Fibroblast of skin of left biceps (primary cell): ENCODE data around the gene HYAL3.
A peak's percentile ranks its signal among the peaks of the same experiment; 100 is the strongest.

ENCODE experiments used
- DNase-seq, 2 experiments: peaks; one replicate each; pipeline ENCODE4 v3.0.0-alpha.2; 2013; ENCODE audit warnings: low read depth in 2 of 2

The HYAL3 gene

DNA sequence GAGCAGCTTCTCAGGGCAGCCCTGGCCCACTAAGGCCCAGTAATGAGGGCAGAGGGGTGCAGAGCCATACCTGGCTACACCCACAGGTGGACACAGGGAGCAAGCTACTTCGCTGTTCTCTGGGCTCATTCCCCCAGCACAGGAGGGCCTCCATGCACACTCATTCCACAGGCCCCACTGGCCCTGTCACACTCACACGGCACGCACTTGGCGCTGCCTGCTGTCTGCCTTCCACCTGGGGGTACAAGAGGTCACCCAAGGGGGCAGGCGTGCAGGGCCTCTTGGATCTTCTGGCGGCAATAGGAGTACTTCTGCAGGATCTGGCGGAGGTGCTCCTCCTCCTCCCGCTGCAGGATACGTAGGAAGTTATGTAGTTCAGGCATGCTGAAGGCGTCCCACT lies 31.1 kb upstream of the HYAL3 start:
- no peak for DNase-seq

DNA sequence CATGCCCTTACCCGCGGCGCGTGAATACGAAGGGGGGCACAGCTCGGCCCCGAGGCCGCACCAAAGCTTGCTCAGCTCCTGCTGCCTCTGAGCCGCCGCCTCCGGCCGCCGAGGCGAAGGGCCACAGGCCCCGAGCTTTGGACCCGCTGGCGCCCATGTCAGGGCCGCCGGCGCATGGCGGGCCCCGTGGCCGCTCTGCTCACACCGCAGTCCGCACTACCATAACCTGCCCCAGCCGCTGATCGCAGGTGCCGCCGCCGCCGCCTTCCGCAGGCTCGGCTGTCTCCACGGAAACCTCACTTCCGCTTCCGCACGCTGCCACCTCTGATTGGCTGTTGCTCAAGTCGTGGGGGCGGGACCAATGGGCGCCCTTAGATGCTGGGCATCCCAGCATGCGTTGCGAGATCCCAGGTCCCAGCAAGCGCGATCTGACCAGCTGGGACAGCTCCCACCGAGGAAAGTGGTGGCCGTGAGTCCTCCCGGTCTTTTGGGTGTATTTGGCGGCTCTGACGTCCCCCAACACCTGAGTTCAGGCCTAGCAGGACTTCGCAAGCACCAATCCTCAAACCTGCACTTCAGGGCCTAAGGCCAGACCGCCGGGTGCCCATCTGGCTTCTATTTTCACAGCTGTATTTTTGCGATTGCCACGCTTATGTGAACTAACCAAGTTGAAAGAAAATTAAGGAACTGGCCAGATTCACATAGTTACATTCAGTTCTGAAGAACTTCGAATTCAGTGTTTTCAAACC lies 28.9 kb upstream of the HYAL3 start, which contains the start of gene TUSC2:
TSS of gene TUSC2 (minus strand) at position 281 of the 749 bp plus-strand sequence. CDS start at position 157, 124 bp downstream.
- DNase-seq: peak; percentile 79

DNA sequence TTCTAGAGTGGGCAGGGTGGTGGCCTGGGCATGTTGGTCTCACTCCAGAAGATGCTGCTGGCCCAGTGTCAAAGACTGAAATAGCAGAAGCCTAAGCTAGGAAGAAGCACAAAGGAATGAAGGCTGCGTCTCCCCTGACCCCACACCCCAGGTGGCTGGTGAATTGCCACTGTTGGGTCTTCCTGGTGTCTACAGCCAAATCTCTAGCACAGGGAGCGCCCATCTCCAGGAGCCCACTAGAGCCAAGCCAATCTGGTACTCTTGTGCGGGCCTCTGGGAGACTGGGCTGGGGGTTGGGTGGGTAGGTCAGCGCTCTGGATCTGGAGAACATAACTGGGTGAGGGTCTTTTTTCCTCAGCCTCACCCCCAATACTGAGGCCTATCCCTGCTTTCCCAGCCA lies 27.9 kb upstream of the HYAL3 start:
- no peak for DNase-seq

DNA sequence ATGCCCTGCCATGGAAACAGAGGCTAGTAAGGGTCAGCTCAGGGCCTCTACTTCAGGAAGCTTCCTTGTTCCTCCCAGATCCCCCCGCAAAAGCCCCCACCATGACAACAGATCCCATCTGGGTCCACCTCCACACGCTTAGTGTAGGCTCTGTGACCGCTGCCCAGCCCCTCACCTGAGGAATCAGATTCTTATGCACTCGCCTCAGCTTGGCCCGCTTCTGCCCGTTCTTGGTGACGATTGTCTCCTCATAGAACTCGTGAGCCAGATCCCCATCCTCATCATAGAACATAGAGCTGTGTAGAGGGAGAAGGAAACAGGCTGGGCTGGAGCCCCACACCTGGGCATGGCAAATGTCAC lies 27.0 kb upstream of the HYAL3 start:
- no peak for DNase-seq

DNA sequence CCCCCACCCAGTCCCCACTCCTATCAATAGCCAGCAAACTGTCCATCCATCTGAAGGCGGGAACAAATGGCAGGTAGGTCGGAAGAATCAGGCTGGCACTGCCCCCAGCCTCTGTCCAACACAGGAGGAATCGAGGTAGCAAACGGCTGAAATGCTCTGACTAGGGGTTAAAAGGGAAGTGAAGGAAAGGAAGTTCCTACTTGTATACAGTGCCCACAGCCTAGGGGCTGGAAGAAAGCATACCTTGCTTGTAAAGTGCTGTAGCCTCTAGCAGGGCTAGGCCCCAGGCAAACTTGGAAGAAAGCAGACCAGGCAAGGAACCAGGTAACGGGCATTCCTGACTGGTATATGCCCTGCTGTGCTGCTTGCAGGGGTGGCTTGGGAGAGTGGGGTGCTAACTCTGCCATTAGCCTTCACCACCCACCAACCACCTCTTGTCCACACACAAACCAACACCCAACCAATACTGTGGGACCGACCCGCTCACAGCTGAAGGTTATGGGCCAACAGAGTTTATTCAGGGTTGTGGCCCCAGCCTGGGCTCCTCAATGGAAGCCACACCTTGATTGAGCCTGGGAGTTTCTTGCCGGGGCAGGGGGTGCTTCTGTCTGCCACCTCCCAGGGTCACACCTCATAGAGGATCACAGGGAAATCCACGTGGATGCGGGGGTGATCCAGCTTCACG lies 26.4 kb upstream of the HYAL3 start:
- DNase-seq: no peak

DNA sequence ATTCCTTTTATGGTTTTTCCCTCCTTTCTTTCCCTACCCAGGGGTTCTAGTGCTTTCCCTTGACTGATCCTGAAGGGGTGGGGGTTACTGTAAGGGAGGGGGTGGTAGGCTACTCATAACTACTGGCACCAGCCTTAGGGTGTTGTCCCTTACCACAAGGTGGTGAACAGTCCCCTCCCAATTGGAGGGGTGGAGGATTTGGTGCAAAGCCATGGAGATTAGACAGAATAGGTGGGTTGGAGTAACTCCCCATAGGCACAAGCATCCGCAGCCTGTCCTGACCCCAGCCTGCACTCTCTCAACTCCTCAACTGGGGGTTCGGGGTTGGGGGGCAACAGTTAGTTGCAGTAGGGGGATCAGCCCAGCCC lies 25.9 kb upstream of the HYAL3 start:
- DNase-seq: no peak

DNA sequence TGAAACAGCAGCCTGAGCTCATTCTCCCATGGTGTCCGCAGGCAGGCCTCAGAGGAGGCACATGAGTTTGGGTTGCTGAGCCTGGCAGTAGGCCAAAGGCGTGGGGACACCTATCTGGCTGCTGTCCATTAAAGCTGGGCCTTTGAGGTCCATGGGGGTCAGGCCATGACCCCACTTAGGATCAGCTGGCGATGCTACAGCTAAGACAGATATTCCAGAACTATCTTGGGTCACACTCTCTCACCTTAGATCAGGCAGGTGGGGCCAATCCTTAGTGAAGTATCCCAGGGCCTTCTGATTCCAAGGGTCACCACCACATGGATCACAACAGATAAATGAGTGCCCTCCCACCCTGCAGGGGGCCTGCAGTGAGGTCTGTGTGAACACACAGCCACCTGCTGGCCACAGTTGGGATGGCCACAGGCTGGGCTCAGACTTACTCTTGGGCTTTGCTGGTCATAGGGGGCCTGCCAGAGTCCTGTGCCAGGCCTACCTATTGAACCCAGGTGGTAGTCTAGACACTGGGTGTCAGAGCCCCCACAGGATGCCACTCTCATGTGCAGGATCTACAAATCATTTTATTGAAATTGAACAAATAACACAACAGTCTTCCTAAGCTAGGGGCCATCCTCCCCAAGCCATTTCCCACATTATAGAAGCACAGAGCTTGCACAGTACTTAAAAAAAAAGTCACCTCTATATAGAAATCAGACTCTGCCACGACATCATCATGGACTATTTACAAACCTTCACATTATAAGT lies 25.3 kb upstream of the HYAL3 start:
- DNase-seq: no peak

DNA sequence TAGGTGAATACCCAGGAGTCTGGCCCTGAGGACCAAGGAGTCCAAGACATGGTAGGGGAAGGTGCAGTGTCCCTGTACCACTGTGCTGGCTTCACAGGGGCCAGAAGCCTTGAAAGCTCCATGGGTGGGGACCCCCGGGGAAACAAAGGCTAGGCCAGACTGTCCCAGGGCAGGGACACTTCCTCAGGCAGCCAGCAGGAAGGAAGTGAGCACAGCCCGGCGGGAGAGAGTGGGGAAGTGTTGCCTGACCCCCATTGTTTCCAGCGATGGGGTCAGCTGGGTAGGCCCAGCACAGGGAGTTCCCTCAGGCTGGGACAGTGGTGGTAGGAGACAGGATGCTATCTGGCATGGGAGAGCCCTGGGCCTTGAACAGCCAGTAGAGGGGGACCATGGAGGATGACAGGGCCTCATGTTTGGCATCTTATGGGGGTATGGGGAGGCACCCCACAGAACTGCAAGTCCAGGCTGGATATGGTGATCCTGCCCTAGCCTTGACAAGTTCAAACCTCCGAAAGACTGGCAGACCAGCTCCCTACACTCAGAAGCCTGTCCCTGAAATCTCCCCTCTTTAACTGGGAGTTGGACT lies 24.5 kb upstream of the HYAL3 start:
- DNase-seq: no peak

DNA sequence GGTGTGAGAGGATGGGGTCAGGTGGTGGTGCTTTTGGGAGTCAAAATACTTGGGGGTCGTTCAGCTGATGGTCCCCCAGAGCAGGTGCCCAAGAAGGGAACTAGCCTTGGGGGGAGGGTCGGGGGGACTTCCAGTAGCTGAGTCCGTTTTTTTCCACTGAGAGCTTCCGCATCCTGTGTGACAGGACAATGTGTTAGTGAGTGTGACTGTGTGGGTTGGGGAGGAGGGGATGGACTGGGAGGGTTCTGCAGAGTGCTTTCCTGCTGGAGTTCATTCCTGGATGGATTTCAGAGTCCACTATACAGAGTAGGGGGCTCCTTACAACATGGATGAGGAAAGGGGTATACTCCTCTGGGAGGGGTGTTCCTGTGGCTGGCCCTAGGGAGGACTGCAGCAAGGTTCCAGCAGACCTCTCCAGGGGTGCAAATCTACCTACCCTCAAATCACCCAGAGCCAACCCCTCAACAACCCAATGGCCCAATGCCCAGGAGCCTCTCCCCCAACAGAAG lies 23.9 kb upstream of the HYAL3 start:
- DNase-seq: no peak

DNA sequence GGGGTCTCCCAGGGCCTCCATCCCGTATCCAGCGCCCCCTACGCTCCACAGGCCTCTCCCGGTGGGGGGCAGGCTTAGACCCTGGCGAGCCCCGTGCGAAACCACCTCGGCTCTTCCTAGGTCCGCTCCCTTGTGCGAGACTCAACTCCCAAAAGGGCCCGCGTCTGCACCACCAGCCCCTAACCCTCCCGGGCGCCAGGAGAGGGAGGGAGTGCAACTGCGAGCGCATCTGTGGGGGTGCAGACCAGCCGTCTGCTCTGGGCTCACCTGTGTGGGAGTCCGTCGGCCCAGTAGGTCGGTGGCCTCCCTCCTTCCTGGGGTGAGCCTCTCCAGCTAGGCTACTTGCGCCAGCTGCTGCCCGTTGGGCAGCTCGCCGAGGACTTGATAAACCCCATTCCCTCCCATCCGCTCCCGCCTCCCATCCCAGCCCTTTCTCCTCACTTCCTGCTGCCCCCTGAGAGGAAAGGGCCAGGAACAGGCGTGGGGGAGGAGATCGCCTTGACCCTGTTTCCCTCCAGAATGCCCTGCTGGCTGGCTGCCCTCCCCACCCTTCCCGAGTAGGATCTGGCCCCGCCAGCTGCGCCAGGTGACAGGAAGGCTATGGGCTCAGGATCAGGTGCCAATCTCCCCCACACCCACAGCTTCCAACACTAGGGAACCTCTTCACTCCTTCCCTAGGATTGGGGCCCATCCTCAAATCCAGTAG lies 23.3 kb upstream of the HYAL3 start, which contains the start of gene HYAL2:
TSS of gene HYAL2 (minus strand) at position 360 of the 706 bp plus-strand sequence. CDS start 2,256 bp downstream, outside the sequence.
- DNase-seq: no peak

DNA sequence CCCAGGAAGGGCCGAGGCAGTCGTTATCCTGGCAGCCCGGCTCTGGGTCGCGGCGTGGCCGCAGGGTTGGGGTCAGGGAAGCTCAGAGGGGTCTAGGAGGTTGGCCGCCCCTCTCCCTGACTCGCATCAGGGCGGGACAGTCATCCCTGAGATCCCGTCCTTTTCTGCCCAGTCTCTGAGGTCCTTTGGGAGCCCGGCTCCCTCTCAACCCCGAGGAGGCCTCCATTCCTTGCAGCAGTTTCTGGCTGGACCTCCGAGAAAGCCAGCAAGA lies 22.8 kb upstream of the HYAL3 start:
- no peak for DNase-seq

DNA sequence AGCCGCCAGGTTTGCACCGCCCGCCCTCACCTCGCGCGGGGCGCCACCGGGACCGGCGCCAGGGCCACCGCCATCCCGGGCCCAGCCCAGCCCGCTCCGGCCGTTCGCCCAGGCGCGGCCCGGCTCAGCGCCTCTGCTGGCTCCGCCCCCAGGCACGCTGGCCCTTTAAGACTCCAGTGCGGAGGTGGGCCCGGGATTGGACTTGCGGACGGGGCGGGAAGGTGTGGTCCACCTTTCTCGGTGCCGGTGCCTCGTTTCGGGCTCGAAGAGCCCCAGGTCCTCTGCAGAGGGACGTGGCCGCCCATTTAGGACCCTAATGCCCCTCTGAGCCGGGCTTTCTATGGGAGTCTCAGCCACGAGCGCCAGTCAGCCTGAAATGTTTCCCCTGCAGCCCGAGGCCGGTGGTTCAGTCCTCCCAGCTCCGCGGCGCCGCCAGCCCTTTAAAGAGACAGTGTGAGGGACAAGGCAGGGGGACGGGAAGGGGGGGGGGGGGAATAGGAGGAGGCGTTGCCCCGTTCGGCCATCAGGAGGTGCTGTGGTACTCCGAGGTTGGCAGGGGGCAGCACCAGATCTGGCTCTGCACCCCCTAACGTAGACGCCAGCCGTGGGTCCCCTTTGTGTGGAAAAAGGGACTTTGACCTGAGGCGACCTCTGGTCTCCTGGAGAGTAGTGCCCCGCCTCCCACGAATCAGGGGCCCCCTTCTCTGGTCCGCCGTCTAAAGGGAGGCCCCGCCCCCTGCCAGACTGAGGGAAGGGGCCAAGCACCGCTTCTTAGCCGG lies 22.3 kb upstream of the HYAL3 start:
- DNase-seq: peak; percentile 70 to 71

DNA sequence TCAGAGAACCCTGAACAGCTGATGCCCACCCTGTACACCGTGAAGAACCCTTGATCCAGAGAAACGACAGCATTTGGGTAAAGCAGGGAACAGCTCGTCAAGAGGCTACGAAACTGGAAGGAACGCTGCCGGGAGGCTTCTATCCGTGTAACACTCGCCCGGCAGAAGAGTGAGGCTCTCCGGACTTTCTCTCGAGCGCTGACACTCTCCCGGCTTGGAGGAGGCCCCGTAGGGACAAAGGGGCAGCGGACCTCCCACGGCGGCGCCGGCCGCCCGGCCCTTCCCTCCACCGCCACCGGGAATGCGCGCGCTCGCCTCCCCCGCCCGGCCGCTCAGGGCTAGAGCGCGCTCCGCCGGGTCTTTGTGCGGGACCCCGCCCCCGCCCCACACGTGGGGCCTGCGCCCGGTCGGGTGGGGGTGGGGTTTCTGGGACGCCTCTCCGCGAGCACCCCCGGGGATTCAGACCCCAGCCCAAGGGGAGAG lies 21.7 kb upstream of the HYAL3 start:
- DNase-seq: no peak

DNA sequence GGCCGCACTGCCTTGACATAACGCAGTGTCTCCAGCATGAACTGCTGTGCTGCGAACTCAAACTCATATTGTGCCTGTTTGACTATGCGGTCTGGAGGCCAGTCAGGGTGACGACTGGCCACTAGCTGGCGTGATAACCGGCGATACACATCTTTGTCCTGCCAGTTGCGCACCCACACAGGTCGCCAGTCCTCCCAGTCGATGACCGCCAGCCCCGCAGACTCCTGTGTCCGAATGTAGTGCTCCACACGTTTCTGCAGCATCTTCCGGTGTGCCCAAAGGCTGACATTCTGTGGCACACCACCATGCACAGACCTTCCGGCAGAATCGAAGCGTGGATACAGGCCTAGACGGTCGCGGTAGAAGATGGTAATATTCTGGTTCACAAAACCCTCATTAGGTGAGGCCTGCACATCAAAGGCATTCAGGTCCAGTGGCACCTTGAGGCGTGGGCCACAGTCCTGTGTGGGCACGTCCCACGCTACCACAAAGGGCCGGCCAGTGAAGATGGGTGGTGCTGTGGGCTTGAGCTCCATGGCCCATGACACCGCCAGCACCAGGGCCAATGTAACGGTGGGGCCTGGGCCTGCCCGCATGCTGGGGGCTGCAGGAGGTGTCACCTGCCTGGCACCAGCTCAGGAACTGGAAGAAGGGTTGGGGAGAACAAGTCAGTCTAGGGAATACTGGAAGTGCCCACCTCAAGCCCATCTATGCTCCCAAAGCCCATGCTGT lies 20.9 kb upstream of the HYAL3 start:
- DNase-seq: no peak

DNA sequence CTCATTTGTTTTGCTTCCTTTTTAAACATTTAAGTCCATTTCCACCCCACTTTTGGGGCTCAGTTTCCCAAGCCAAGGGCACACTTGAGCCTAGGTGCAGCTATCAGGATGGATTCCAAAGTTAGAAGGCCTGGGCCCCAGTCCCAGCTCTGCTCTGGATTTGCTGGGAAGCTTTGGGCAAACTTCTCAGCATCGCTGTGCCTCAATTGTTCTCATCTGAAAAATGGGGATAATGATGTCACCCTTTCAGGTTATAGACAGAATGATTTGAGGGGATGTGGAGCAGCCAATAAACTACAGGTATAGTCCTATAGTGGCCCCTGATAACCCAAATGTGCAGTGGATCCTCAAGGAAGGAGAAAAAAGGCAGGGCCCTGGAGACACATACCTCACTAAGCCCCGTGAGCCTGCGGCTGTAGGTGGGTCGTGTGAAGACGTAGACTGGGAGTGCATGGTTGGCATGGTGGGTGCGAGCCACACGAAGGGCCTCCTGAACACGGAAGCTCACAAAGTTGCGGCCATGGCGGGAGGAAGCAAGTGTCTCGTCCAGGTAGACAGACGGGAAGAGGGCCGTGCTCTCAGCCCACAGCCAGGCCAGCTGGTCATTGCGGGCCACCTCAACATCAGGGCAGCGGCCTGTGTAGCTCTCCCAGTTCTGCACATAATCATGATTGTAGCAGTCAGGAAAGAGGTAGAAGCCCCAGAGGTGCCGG lies 20.1 kb upstream of the HYAL3 start:
- DNase-seq: no peak

DNA sequence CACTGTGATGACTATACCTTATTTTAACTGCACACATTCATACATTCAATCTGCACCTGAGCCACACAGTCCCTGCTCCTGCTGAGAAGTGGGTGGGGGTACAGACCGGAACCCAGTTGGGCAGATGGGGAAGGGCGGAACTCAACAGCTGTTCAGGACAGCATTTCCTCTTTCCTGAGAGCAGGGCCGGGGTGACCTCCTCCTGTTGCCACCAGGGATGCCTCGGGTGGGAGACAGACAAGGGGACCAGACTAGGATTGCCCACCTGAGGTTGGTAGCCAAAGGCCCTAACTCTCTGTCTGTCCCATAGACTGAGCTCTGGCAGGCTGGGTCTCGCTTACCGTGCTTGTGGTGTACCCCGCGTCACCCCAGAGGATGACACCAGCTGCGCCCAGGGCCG lies 19.4 kb upstream of the HYAL3 start:
- DNase-seq: no peak

DNA sequence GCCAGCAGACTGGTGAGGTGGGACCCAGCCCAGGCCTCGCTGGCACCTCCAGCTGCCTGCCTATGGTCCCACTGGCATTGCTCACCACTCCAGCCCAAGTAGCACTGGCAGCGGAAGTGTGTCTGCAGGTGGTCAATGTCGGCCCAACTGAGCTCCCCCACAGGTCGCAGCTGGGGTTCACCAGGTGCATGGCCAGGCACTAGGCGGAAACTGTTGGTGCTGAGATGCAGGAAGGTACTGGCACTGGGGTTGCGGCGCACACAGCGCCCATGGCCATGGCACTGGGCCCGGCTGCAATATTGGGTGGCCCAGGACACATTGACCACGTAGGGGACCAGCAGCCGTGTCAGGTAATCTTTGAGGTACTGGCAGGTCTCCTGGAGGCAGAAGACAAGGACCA lies 19.0 kb upstream of the HYAL3 start:
- no peak for DNase-seq

DNA sequence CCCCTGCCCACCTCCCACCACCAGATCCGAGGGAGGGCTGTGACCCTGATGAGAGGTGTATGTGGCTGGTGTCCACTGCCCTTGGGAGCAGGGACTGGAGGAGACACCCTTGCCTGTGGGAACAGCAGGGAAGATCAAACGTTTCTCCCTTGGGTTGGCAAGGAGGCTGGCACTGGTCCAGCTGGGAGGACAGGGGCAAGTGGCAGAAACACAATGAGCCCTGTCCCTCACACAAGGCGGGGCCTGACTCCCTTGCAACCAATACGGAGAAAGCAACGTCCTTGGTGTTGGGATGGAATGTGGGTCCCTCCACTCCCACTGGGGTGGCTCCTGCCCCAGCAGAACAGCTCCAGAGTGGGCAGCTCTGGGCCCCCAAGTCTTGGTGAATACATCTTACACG lies 18.1 kb upstream of the HYAL3 start:
- DNase-seq: no peak

DNA sequence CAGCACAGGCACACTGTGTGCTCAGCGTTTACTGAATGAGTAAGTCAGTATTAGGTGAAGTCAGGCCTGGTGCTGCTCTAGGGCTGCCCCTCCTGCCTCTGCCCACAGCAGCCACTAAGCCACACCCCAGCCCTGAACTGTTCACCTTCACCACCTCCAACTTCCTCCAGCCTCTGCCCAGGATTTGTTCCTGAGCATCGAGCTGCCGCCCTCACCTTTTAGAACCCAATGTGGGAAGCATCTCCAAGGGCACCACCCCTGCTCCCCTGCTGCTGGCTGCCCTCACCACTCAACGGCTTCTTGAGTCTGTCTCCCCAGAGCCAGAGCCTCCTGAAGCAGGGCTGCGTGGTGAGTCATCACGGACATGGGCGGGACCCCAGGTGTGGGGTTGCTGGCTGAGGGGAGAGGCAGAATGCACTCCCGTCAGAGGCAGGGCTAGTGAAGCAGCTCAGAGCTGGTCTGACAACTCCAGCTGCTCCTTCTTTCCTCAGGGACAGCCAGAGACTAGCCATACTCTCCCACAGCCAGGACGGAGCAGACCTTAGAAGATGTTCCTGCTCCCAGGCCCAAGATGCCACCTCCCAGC lies 17.5 kb upstream of the HYAL3 start:
- DNase-seq: no peak
